LNCaP clone FGC (cell line): ENCODE measurements around the gene CEP192.

Experiments
- DNase-seq: peaks from one replicate; pipeline ENCODE4 v3.0.0-alpha.2; 2011; ENCODE audit warnings: low read depth
- H3K4me3 ChIP-seq: 2 replicates; pipeline ENCODE4 v1.5.1; 2011; ENCODE audit warnings: mild to moderate bottlenecking, low read depth, low read length, control low read depth
- CTCF ChIP-seq: IDR thresholded peaks from 2 replicates; pipeline ENCODE4 v1.5.1; 2012; ENCODE audit warnings: mild to moderate bottlenecking; ENCODE audit not compliant: control insufficient read depth, insufficient read depth; ENCODE audit errors: extremely low read depth

The CEP192 gene

GRCh38 chr18:13110559-13110958, 119.4 kb downstream of the CEP192 start:
- TF ChIP-seq CTCF: no peak

GRCh38 chr18:13112982-13113381, 121.8 kb downstream of the CEP192 start:
- peak; percentile 8 for DNase-seq
- no peak overlapping the region for H3K4me3 ChIP-seq
- TF ChIP-seq CTCF: peak; percentile 48

More at GRCh38 chr18:13110559-13110958, 119.4 kb downstream of the CEP192 start:
- H3K4me3 ChIP-seq: no peak overlapping the region
- DNase-seq: no peak

GRCh38 chr18:13120255-13120654, 129.1 kb downstream of the CEP192 start:
- no peak for DNase-seq
- H3K4me3 ChIP-seq: no peak overlapping the region
- TF ChIP-seq CTCF: no peak

GRCh38 chr18:13120983-13121441, 129.8 kb downstream of the CEP192 start:
- no peak overlapping the region for H3K4me3 ChIP-seq
- DNase-seq: no peak
- TF ChIP-seq CTCF: no peak

- H3K4me3 ChIP-seq: no peak overlapping the region
- no peak for TF ChIP-seq CTCF
- no peak for DNase-seq
Observed at GRCh38 chr18:13124411-13124810, 133.2 kb downstream of the CEP192 start.

- no peak for TF ChIP-seq CTCF
- H3K4me3 ChIP-seq: no peak overlapping the region
- no peak for DNase-seq
Observed at GRCh38 chr18:13125191-13125590, 134.0 kb downstream of the CEP192 start.

GRCh38 chr18:13126966-13127598, 135.9 kb downstream of the CEP192 start:
- DNase-seq: peak; percentile 84
- no peak for TF ChIP-seq CTCF
- no peak overlapping the region for H3K4me3 ChIP-seq
